Activated CD4-positive, alpha-beta memory T cell treated with anti-CD3 and anti-CD28 coated beads, Interleukin-2, amount 10 ng/mL, durations not matched to agents 7 days and 5 days (primary cell): Measurements from ENCODE around the gene SCARF1. TPM values are rescaled to one million over a fixed set of nuclear protein-coding genes. Genes with fewer than 3 reads are reported as not detected.

Source experiments
- total RNA-seq, 2 experiments: library from RNA; stranded (reverse); gene quantifications; one replicate each; pipeline ENCODE4 v1.2.3, GENCODE V29; 2021

SCARF1 gene
- total RNA-seq, 2 experiments from 2014 or later, result 2.8 to 3.2 TPM

Other genes with a start within 250 kb of the SCARF1 start
- gene YWHAE, start 245.5 kb downstream of the SCARF1 start, total RNA-seq, result 100 to 1,000 TPM; 352 to 374 TPM
- 10 to 100 TPM; 19.9 to 21.9 TPM for gene CRK, start 189.5 kb downstream of the SCARF1 start, total RNA-seq
- 10 to 100 TPM; 59.3 to 64.8 TPM for gene MYO1C, start 153.0 kb downstream of the SCARF1 start, total RNA-seq
- gene INPP5K, start 129.1 kb downstream of the SCARF1 start, total RNA-seq, result 10 to 100 TPM; 52.4 to 58.1 TPM
- gene PITPNA, start 82.9 kb downstream of the SCARF1 start, total RNA-seq, result 10 to 100 TPM; 46.4 to 47.8 TPM
- gene SLC43A2, start 16.9 kb downstream of the SCARF1 start, total RNA-seq, result under 1 TPM; 0.73 to 0.85 TPM
- gene RILP, start 4.1 kb upstream of the SCARF1 start, total RNA-seq, result 1 to 10 TPM; 7.5 to 8.7 TPM
- 100 to 1,000 TPM; 264 to 267 TPM for gene PRPF8, start 39.1 kb upstream of the SCARF1 start, total RNA-seq
- gene TLCD2, start 64.6 kb upstream of the SCARF1 start, total RNA-seq, result under 1 TPM; 0.65 to 0.75 TPM
- 10 to 100 TPM; 33.3 to 35.1 TPM for gene WDR81, start 79.0 kb upstream of the SCARF1 start, total RNA-seq
- gene SERPINF2, start 97.1 kb upstream of the SCARF1 start, total RNA-seq, result under 1 TPM; 0.23 to 0.55 TPM
- not detected for gene SERPINF1, start 116.3 kb upstream of the SCARF1 start, total RNA-seq
- gene SMYD4, start 184.2 kb upstream of the SCARF1 start, total RNA-seq, result 10 to 100 TPM; 27.4 to 29.3 TPM
- gene RPA1, start 184.3 kb upstream of the SCARF1 start, total RNA-seq, result 100 to 1,000 TPM; 176 to 186 TPM